GM12873 (cell line): ENCODE measurements around the gene MED20.
A peak's percentile ranks its signal among the peaks of the same experiment; 100 is the strongest.

ENCODE experiments used
- TF ChIP-seq, protein P1 (sequence below): IDR thresholded peaks from 2 replicates; pipeline ENCODE4 v1.5.1; 2012; ENCODE audit warnings: low read depth, mild to moderate bottlenecking, moderate library complexity, low read length, control low read depth; ENCODE audit not compliant: insufficient read depth; ENCODE audit errors: missing control alignments

The MED20 gene

DNA sequence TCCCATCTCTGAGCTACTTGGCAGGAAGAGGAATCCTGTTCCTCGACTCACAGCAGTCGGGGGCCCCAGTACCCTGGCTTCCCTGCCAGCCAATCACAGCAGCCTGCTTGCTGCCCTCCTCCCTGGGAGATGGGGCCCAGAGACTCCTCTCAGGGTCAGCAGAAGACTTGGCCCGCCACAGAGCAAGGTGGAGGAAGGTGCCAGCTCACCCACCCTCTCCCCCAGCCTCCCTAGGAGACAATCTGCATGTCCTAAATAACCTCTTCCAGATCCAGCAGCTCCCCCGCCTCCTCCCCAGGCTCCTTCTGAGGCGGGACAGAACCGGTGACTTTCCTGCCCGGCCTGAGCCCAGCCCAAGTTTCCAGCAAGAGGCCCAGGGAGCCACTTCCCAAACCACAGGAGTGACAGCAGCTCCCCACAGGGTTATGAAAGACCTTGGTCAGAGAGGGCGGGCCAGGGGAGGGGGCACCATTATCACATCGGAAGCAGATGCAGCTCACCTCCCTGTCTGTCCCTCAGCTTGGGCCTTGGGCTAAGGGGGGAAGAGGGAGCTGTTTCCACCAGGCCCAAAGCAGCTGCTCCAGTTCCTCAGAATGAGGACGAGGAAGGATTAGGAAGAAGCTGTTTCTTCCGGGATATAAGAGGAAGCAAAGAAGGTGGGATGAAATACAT lies 18.4 kb upstream of the MED20 start:
- TF ChIP-seq, protein P1, sequence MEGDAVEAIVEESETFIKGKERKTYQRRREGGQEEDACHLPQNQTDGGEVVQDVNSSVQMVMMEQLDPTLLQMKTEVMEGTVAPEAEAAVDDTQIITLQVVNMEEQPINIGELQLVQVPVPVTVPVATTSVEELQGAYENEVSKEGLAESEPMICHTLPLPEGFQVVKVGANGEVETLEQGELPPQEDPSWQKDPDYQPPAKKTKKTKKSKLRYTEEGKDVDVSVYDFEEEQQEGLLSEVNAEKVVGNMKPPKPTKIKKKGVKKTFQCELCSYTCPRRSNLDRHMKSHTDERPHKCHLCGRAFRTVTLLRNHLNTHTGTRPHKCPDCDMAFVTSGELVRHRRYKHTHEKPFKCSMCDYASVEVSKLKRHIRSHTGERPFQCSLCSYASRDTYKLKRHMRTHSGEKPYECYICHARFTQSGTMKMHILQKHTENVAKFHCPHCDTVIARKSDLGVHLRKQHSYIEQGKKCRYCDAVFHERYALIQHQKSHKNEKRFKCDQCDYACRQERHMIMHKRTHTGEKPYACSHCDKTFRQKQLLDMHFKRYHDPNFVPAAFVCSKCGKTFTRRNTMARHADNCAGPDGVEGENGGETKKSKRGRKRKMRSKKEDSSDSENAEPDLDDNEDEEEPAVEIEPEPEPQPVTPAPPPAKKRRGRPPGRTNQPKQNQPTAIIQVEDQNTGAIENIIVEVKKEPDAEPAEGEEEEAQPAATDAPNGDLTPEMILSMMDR: no peak

DNA sequence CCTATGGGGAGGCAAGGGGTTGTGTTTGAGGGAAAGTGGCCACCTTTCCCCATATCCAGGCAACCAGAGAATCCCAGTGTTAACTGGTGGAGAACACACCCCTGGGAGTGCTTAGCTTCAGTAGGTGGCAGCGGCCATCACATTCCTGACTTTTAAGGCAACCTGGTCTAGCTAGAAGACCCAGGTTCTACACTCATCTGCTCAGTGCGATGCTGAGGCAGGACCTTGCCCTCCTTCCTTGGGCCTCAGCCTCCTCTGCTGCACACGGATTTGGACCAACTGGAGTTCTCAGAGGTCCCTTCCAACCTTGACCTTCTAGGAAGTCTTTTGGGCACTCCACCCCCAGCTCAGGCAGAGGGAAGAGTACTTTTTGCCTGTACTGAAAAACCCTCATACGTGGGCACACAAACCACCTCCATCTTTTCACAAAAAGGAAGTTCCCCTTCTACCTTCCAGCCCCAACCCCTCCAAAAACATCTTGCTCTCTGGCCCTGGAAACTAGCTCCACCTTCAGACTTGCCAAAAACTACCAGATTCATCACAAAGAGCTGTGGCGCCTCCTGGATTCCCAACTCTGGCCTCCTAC lies 17.7 kb upstream of the MED20 start:
- TF ChIP-seq, protein P1: no peak

DNA sequence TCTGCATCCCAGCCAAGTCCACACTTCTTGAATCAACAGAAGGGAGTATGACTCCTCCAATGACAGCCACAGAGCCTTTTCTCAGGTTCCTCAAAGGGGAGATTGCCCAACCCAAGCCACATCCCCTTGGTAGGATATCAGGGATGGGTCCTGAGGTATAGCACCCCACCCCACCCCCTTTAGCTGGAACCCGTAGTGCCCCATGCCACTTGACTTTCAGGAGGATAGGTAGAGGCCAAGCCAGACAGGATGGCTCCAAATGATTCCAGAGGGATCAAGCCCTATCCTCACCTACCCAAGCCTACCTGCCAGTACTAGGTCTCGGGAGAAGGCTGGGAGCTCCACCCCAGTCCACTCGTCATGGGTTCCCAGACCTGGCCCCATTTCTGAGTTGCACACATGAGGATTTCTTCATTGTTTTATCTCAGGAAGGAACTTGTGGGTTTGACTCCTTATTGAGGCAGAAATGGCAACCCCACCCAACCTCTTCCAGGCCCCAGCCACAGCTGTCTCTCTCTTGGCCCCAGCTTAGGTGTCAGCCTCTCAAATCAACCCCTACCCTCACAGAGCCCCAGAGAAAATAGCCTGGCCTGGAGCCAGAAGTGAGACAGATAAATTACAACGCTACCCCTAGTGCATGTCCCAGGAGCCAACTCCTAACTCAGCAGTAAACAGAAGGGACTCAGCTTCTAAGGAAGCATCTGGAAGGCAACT lies 17.1 kb upstream of the MED20 start:
- TF ChIP-seq, protein P1: no peak

DNA sequence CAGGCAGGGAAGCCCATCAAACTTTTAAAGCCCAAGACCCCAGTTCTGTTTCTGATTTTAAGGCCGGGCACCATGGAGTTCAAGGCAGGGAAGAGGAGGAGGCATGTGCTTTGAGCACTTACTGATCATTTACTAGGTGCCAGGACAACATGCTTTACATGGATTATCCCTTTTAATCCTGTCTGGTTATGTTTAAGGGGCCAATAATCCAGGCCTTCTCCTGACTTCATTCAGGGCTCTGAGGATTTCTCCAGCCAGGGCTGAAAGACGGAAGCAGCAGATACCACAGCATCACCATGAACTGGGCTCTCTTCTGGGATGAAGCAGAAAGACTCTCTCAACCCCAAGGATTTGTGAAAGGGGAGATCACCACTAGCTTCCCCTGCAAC lies 16.5 kb upstream of the MED20 start:
- TF ChIP-seq, protein P1: no peak

DNA sequence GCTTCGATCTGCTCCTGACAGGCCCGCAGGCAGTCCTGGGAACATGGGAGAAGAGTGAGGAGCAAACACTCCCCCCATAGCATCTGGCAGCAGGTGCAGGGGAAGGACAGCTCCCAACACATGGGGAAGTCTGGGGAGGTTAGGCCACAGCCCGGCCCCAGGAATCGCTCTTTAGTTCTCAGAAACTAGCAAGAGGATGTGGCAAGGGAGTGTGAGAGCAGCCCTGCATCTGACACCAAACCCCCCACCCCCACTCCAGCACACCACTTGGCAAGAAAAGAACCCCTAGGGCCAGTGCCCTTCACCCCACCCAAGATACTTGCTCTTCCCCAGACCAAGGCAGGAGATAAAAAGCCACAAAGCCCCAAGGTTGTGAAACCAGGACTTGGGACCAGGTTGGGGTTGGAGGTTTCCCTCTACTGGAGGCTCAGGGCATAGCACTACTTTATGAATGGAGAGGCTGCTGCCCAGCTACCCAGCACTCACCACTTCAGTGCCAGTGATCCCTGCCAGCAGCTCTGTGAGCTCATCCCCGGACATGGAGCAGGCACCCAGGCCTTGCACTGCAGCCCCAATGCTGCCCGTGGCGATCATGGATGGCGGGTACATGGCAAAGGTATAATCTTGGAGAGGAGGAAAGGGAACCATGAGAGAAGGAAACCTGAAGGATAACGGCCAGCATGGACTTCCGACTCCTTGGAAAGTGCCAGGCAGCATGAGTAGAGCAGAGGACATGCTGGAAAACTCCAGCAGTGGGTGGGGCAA lies 15.3 kb upstream of the MED20 start:
- TF ChIP-seq, protein P1: peak; percentile 95

DNA sequence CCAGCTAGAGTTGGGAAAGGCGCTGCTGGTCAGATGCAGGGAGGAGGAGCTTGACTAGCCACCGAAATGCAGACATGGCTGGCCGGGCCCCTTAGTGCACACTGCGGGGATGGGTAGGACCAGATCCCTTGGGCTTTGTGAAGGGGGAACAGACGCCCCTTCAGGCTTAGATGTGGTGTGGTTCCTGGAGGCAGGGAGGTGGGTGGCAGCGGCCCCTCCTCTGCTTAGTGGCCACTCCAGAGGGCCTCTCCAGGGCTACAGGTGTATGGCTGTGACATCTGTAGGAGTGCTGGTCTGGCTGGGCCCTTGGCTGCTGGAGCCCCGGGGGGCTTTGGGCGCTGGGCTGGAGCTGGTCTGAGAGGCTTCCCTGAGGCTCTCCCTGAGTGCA lies 14.7 kb upstream of the MED20 start:
- TF ChIP-seq, protein P1: no peak

DNA sequence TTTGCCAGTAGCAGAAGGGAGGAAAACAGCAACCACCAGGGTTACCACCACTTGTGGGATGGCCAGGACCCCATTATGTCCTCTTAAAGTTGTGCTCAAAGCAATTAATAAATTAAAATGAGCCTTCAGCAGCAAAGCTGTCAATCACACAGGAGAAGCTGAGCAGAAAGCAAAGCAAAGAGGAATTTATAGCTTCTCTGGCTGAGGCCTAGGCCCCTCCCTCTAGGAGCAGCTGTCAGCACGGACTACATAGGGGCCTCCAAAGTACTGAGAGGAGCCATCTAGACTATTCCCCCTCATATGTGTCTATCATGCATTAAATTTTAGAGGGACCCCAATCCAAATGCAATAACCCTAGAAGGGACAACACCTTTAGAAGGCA lies 14.2 kb upstream of the MED20 start:
- TF ChIP-seq, protein P1: no peak
